HG02870 (cell line): ENCODE measurements around the gene NEDD1.

Experiments
- ATAC-seq: cut with Tn5 transposase; IDR thresholded peaks from one replicate; pipeline ENCODE4 v1.9.1; 2021; ENCODE audit warnings: mild to moderate bottlenecking, moderate library complexity; ENCODE audit not compliant: unreplicated experiment

The NEDD1 gene

DNA sequence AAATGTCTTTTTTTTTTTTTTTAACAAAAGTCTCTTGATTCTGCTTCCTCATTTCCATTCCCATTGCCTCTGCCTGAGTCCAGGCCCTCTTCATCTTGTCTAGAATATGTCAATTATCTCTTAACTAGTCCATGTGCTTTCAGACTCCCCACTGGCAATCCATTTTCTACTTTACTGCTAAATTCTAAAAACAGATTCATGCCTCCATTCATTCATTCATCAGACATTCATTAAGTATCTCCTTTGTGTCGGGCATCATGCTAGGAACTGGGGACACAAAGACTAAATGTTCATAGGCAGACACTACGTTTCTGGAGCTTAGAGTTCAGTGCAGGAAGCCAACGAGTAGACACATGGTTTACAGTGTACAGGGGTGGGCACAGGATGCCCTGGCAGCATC, 9.6 kb upstream of the NEDD1 start:
- no peak for ATAC-seq

DNA sequence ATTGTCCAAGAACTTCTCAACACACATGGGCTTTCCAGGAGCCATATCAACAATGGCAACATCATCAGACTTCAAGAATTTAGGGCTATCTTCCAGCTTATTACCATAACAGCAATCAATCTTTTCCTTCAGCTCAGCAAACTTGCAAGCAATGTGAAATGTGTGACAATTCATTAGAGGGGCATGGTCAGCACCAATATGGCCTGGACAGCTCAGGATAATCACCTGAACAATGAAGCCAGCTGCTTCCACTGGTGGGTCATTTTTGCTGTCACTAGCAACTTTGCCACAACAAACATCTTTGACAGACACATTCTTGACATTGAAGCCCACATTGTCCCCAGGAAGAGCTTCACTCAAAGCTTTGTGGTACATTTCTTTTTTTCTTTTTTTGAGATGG, 5.9 kb upstream of the NEDD1 start:
- no peak for ATAC-seq

DNA sequence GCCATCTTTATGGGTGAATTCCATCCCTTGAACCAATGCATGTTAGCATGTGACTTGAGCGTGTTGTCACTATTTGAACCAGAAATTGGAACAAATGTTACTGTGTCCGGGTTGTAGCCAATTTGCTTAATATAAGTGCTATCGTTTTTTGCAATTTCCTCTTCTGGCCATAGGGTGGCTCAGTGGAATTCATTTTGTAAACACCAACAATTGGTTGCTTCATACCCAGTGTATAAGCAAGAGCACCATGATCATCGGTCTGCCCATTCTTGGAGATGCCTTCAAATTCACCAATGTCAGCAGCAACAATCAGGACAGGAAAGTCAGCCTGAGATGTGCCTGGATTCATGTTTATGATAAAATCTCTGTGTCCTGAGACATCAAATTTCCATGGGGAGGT, 5.0 kb upstream of the NEDD1 start:
- ATAC-seq: no peak

DNA sequence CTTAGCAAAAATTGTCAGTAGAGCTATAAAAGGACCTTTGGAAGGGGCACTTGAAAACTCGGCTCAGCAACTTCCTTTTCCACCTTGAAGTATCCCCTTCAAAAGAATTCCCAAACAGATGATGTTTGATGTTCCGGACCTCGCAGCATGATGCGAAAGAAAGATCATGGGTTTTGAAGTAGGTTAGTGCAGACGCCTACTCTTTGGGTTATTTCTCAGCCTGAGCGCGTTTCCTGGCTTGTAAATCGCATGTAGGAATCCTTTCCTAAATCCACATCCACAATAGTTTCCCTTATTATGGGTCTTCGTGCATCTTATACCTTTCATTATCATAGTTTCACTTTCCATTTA, 584 bp upstream of the NEDD1 start:
- ATAC-seq: no peak

DNA sequence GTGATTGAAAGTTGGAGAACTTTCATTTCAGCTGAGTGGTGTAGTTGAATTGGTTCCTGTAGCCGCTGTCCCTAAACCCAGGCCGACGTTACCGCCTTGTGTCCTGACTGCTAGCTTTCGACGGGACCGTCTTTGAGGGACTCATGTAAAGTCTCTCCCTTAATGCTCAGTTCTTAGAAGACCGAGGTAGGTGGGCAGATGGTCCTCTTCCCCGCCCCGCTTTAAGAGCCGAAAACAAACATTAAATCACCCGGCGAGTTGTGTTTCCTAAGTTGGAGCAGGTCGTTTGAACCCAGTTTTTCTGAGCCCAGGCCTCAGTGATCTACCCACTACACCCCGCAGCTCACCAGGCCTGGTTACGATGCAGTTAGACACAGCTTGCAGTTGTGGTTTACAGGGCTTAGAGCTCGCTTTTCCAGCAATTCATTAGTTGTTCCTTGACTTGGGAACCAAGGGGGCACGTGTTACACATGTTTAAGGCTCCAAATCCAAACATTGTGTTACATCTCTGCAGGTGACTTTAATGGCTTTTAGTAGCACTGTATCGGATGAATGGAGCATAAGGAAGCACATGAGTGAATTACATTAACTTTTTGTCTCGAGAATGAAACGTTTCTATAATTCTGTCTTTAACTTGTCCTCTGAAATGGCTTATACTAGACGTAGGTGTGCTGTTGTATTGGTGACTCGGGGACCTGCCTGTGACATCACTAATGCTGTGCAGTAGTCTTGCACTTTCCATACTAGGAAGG, 790 bp downstream of the NEDD1 start:
- ATAC-seq: peak; percentile 19

DNA sequence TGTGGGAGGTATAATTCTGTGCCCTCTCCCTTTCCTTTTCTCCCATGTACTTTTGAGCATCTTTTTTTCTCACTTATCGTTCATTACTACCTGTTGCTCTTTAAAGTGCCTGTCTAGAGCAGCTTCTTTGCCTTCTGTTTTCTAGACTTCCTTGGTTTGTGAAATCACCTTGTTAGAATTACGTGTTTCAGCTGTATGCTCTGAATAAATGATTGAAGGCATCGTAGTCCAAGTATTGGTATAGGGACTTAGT, 1.3 kb downstream of the NEDD1 start:
- ATAC-seq: no peak

DNA sequence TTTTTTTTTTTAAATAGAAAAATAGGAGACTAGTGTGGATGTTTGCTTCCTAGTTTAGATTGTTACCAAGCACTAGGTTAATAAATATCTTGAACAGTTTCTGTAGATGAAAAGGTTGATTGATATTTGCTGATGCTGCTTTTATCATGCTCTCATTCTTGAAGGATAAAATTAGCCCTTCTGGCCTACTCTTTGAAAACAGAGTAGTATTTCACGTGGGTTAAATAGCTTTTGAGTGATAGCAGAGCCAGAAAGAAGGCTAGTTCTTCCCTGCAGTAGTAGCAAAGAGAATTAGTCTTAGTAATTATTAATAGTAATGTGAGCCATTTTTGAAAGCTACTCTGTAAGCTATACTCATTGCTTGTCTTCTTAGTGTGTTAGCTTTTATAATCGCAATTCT, 5.2 kb downstream of the NEDD1 start:
- ATAC-seq: no peak

DNA sequence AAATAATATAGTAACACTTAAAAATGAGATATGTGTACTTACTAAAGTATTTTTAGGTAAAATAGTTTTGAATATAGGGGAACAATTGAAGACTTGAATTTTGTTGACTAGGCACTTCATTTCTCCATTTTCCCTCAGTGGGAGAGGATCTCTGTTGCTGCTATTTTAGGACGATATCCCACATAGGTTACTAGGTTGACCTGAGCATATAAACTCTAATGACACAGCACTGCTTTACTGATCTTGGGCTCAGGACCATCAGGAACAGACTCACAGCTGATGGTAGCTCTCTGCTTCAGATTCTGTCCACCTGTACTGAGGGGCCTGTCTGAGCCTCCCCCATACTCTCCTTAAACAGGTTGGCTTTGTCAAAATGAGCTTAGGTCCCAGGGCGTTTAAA, 5.9 kb downstream of the NEDD1 start:
- no peak for ATAC-seq

DNA sequence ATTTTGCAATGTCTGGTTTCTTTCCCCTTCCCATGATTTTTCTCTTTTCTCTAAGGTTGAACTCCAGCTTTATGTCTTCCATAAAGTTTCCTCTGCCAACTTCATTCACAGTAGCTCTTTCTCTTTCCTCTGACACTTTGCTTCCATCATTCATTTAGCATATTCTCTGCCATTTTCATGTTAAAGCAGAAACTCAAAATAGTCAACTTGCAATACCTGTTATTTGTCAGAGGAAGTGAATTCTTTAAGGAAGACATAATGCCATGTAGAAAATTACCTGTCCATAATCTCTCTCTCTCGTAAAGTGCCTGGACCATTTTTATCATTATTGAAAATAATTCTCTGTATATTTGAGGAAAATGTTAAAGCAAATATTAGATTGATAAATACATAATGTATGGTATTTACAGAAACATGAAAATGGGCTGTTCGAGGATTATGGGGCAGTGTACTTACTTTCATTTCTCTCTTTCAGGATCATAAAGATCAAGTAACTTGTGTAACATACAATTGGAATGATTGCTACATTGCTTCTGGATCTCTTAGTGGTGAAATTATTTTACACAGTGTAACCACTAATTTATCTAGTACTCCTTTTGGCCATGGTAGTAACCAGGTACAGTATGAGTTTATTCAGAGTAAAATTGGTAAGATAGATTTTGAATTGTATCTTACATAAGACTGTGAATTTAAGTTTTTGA, 12.6 kb downstream of the NEDD1 start:
- peak; percentile 70 for ATAC-seq

DNA sequence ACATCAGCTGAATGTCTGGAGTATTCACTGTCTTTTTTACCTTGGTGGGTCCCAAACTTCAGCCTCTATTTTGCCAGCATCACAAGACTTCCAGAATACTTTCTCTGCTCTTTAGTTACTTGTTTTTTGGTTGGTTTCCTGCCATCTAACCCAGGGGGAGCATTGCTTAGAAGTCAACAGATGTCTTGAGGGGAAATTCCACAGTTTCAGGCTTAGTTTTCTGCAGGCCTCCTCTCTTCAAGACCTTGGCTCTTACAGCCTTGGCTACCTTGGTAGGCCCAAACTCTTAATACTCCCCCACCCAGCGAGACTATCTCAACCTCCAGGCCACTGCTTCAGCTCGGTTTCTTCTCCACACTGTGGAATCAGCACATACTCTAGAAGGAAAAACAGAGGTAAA, 41.7 kb downstream of the NEDD1 start:
- ATAC-seq: peak; percentile 95

DNA sequence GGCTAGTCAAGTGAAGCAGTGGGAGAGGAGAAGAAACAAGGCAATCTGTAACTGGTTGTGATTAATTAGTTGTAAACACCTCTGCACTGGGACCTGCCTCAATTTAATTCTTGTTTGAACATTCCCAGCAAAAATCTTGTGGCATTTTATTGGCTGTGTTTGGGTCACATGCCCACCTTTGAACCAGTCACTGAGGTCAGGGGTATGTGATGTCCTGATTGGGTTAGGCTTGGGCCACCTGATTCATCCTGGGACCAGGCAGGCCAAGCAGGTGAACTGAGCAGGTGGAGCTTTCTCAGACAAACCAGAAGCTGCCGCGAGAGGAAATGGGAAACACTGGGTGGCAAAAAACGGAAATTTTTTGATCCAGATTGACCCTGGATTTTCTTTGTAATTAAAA, 72.5 kb downstream of the NEDD1 start:
- ATAC-seq: no peak

DNA sequence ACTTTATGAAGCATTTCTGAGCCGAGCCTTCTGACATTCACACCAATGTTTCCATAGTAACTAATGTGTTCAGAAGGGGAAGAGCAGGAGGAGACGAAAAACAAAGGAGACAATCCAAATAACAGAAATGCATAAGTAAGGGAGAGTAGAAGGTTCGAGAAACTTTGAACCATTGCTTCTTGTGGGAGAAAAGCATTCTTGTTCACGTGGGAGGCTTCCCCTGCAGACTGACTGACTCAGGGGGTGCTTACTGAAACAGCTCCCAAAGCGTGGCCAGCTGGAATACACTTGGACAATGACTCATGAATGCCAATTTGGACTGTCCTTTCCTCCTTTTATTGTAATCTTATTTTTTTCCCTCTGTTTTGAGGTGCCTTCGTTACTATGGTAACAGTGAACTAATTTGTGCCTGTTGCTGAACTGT, 73.9 kb downstream of the NEDD1 start:
- no peak for ATAC-seq

DNA sequence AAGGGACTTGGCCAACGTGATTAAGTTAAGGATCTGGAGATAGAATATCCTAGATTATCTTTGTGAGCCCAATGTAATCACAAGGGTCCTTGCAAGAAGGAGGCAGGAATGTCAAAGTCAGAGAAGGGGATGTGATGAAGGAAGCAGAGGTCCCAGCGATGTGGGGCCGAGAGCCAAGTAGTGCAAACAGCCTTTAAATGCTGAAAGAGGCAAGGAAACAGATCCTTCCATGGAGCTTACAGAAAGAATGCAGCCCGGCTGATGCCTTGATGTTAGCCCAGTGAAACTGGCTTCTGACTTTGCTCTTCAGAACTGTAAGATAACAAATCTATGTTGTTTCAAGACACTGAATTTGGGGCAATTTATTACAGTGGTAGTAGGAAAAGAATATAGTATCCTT, 74.9 kb downstream of the NEDD1 start:
- no peak for ATAC-seq

DNA sequence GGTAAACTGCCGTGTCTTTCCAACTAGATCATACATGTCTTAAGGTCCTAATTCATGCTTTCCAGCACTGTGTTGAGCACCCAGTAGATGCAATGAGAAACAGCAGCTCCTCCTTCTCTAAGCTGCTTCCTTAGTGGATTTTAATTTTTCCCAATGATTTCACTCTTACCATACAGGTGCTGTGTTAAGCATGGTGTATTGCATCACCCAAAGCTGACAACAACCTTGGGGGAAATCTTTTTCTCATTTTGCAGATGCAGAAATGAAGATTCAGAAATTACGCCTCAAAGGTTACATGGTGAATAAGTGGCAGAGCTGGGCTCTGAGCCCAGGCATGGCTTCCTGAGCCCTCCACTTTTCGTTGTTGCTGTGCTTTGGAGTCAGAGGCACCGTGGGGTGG, 75.6 kb downstream of the NEDD1 start:
- ATAC-seq: no peak

DNA sequence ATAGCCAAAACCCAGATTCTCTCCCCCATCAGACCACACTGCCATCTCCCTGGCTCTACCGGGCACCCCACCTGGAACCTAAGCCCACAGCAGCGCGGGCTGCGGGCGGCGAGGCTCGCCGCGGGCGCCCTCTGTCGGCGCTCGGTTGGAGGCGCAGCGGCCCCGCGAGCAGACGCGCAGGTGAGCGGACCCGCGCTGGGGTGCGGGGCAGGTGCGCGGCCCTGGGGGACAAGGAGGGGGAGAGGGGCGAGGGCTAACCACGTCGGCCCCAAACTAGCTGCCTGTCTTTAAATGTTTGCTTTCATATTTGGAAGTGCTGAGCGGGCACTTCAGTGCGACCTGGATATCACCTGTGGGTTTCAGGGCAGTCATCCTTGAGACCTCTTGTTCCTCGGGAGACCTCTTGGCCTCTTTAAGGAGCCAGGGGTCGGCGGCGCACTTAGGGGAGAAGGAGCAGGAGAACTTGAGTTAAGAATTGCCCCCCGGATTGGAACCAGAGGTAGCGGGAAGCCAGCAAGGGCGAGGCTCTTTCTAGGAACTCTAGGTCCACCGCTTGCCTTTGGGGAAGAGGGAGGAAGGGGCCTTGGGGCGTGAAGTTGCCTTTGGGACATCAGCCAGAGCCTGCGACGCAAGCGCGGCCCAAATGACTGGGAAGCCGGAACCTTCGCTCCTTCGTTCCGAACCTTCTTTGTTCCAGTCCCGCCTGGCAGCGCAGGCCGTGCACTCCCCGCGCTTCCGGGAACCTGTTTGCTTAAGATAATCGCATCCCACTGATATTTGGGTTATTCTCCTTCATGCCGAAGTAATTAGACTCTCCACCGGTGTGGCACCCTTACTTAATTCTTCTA, 78.7 kb downstream of the NEDD1 start:
- peak; percentile 80 for ATAC-seq

DNA sequence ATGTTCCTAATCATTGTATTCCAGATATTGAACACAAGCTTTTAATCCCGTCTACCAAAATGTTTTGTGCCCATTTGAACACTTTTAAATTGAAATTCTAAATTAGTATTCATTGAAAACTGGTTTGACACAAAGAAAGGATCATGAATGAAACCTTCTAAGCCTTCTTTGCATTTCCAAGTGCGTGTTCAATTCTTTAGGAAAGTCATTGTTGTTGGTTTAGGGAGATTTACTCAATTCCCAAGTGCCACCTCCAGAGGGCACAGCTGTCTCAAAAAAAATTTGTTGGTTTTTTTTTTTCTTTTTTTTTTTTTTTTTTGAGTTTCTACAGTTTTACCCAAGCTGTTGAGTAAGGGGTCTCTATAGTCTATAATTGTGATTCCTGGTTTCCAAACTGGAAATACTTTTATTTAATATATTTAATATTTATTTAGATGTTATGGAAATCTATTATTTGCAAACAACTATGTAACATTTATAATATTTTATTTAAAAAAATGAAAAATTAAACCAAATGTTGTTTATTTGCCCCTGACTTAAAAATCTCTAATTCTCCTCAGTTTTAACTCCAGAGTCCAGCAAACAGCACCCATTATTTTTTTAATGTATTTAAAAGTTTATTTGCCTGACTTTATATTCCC, 79.9 kb downstream of the NEDD1 start:
- ATAC-seq: no peak

DNA sequence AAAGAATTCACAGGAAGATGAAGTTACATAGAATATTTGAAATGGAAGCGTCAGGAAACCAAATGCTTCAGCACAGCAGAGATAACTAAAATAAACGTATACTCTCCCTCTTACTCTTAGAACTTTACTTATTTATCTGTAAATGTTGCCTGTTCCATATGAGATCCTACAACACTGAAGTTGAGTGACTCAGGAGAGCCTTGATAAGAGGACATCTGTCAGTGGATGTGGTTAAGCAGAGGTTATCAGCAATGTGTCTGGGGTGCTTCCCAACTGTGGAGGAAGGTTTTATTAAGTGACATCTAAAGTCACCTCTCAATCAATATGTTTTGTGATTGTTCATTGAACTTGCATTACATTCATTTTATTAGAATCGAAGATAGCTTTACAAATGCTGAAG, 81.9 kb downstream of the NEDD1 start:
- no peak for ATAC-seq

DNA sequence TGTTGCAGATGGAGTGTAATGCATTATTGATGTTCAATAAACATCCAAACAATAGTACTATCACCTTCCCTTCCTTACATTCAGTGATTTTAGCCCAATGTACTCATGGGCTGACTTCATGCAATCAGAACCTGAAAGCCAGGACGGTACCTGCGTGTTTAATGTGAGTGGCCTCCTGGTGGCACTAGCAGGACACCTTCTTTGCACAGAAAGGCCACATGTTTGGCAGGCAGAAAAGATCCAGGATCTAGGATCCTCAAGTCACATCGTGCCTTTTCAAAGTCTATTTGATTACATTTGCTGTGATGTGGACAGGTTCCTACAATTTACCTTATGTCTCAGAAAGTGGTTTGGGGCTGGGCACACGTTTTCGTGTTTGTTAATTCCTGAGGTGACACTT, 82.9 kb downstream of the NEDD1 start:
- no peak for ATAC-seq

DNA sequence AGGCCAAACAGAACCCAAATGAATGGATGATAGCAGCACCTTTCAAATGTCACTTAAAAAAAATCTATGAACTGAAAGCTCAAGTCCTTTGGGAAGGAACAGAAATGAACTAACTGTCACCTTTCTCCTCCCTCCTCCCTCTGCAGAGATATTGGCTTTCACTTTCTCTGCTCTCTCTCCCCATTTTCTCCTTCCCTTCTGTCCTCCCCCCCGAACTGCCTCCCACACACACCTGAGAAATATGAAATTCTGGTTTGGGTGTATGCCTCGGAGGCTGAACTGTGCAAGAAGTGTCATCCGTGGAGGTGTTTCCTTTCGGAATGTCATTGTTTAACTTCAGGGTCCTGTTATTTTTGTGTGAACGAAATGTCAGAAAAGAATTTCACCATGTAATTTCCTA, 87.8 kb downstream of the NEDD1 start:
- ATAC-seq: peak; percentile 62

DNA sequence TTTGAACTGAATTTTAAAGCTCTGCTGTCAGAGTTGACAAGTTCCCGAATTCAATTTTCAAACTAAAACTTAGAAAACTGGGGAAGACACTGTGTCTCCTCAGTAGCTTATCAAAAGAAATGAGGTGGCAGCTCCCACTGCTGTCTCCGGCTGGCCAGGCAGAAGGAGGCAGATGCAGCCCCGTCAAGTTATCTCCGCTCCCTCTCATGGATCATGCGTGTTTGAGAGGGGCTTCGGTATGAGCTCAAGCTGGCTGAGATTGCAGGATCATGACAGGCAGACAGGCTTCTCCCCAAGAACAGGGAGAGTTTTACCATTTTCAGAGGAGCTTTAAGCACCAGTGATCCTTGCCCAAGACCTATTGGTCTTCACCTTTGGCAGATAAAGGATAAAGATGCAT, 88.8 kb downstream of the NEDD1 start:
- ATAC-seq: no peak

DNA sequence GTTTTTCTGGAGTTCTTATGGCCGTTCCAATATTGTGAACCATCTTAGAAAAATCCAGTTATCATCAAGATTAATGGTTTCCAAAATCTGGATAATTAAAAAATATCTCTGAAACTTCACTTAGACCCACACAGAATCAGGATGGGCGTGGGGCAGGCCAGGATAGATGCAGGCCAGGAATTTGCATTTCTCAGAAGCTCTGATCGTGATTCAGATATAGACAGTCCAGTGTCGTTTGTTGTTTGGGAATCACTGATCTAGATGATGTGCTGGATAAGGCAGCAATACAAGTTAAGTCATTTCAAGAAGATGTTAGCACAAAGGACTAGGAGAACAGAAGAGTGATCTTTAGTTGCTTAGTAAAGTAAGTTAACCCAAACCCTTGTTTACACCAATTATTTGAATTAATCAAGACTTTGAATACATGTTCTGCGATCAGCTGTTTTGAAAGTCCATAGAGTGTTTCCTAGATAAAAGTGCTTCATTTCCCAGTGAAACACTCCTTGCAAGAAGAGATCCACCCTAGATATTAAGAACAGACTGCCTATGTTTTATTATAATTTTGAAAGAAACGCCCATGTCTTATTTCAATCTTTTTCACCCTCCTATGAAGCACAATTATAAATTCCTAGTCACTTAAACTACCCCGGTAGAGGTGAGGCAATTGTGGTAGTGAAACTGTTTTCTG, 90.9 kb downstream of the NEDD1 start:
- ATAC-seq: no peak
